Glutamatergic neuron (in vitro differentiated cells): ENCODE results near the gene SELENBP1. TPM values are rescaled to one million over a fixed set of nuclear protein-coding genes. Genes with fewer than 3 reads are reported as not detected.
A peak's percentile ranks its signal among the peaks of the same experiment; 100 is the strongest.

Experiments
- DNase-seq: peaks from one replicate; pipeline ENCODE4 v3.0.0; 2022
- H3K27ac Mint-ChIP-seq: one replicate; pipeline ENCODE4 v1.8.0; 2020; ENCODE audit warnings: mild to moderate bottlenecking, mixed read lengths, inconsistent platforms; ENCODE audit not compliant: unreplicated experiment
- H3K27me3 Mint-ChIP-seq: one replicate; pipeline ENCODE4 v1.8.0; 2020; ENCODE audit warnings: mild to moderate bottlenecking, moderate library complexity, mixed read lengths, inconsistent platforms; ENCODE audit not compliant: unreplicated experiment
- H3K36me3 Mint-ChIP-seq: one replicate; pipeline ENCODE4 v1.8.0; 2020; ENCODE audit warnings: mild to moderate bottlenecking, mixed read lengths, inconsistent platforms; ENCODE audit not compliant: unreplicated experiment
- H3K4me1 Mint-ChIP-seq: one replicate; pipeline ENCODE4 v1.8.0; 2020; ENCODE audit warnings: mild to moderate bottlenecking, low read depth, mixed read lengths, inconsistent platforms; ENCODE audit not compliant: unreplicated experiment
- H3K4me3 Mint-ChIP-seq: one replicate; pipeline ENCODE4 v1.8.0; 2020; ENCODE audit warnings: mild to moderate bottlenecking, mixed read lengths, inconsistent platforms; ENCODE audit not compliant: unreplicated experiment
- H3K9me3 Mint-ChIP-seq: one replicate; pipeline ENCODE4 v1.8.0; 2020; ENCODE audit warnings: mild to moderate bottlenecking, moderate library complexity, mixed read lengths, inconsistent platforms; ENCODE audit not compliant: unreplicated experiment
- CTCF ChIP-seq: fragments of 200-600 bp; sonication (generic); IDR thresholded peaks from one replicate; pipeline ENCODE4 v1.5.0; 2021; ENCODE audit not compliant: partially characterized antibody, unreplicated experiment
- total RNA-seq: library from RNA; stranded (reverse); fragmentation: NEBNext Ultra II Directional; extraction: Animal tissue kit (Norgen Biotek cat#: 25700); gene quantifications from one replicate; pipeline ENCODE4 v1.2.1, GENCODE V29; 2021; ENCODE audit not compliant: unreplicated experiment

Gene SELENBP1
- total RNA-seq, 1 donor from 2014 or later, result 2.9 TPM

- peaks cover 16% of the 10 kb centered on the region for H3K9me3 Mint-ChIP-seq
- H3K4me3 Mint-ChIP-seq, result no peak overlapping the region
- H3K27me3 Mint-ChIP-seq, result no peaks in the 10 kb centered on the region
- H3K4me1 Mint-ChIP-seq, result peaks cover 22% of the 10 kb centered on the region
- H3K36me3 Mint-ChIP-seq, result no peaks in the 10 kb centered on the region
- TF ChIP-seq CTCF, result no peak
- DNase-seq, result no peak
- H3K27ac Mint-ChIP-seq, result no peak overlapping the region
These were observed 28.9 kb downstream of the SELENBP1 start for GRCh38 chr1:151343587-151343986.

GRCh38 chr1:151342569-151342968 is 29.9 kb downstream of the SELENBP1 start:
- Mint-ChIP-seq H3K9me3 (peaks cover 15% of the 10 kb centered on the region), H3K4me3 (no peak overlapping the region), H3K27ac (no peak overlapping the region), H3K4me1 (peaks cover 17% of the 10 kb centered on the region), H3K27me3 (no peaks in the 10 kb centered on the region), H3K36me3 (no peaks in the 10 kb centered on the region)
- TF ChIP-seq CTCF, result no peak
- no peak for DNase-seq

- no peak for TF ChIP-seq CTCF
- H3K27ac Mint-ChIP-seq, result no peak overlapping the region
These were observed 30.5 kb downstream of the SELENBP1 start for GRCh38 chr1:151342021-151342420.

GRCh38 chr1:151340870-151341754 is 31.4 kb downstream of the SELENBP1 start:
- TF ChIP-seq CTCF, result peak; percentile 73
- DNase-seq, result peak; percentile 23
- Mint-ChIP-seq H3K4me1 (peaks cover 9% of the 10 kb centered on the region), H3K9me3 (peaks cover 3% of the 10 kb centered on the region), H3K36me3 (no peaks in the 10 kb centered on the region), H3K4me3 (no peak overlapping the region), H3K27ac (peak overlapping the region; percentile 37), H3K27me3 (no peaks in the 10 kb centered on the region)

More at GRCh38 chr1:151342021-151342420, 30.5 kb downstream of the SELENBP1 start:
- no peaks in the 10 kb centered on the region for H3K36me3 Mint-ChIP-seq
- no peak for DNase-seq
- H3K4me1 Mint-ChIP-seq, result peaks cover 13% of the 10 kb centered on the region
- no peaks in the 10 kb centered on the region for H3K27me3 Mint-ChIP-seq
- H3K9me3 Mint-ChIP-seq, result peaks cover 9% of the 10 kb centered on the region
- no peak overlapping the region for H3K4me3 Mint-ChIP-seq

GRCh38 chr1:151336556-151336955 is 35.9 kb downstream of the SELENBP1 start:
- no peaks in the 10 kb centered on the region for H3K36me3 Mint-ChIP-seq
- DNase-seq, result no peak
- H3K27me3 Mint-ChIP-seq, result no peaks in the 10 kb centered on the region
- no peak overlapping the region for H3K27ac Mint-ChIP-seq
- H3K4me3 Mint-ChIP-seq, result no peak overlapping the region
- peaks cover 5% of the 10 kb centered on the region for H3K4me1 Mint-ChIP-seq
- H3K9me3 Mint-ChIP-seq, result peaks cover 2% of the 10 kb centered on the region
- TF ChIP-seq CTCF, result no peak
